ENCODE results near the gene SLC66A2.
"Not testable (repeated sequence)": the region's sequence is repeated elsewhere in the genome, so short reads cannot be mapped to it uniquely, and the experiment has no call there.

Gene SLC66A2

DNA sequence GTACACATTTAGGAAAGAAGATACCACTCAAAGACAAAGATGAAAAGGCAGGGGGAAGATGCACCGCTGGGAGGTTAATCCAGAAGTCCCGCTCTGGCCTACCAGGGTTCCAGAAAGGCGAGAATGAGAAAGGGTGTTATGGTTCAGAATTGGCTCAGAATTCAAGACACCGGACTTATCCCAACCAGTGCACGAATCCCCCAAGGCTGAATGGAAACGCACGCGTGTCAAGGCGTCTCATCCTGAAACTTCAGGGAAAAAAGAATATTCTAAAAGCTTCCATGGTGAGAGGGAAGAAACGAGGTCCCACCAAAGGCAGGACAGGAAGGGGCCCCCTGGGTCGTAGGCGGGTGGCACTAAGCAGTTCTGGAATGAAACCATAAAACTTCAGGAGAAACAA is 71.9 kb downstream of the SLC66A2 start:
- Histone ChIP-seq H3K4me1 (ENCODE audit: control insufficient read depth, insufficient read depth, low read length) (no peaks in the 10 kb centered on the region), H3K27me3 (ENCODE audit: control insufficient read depth, insufficient read depth, low read length) (no peaks in the 10 kb centered on the region), H3K36me3 (ENCODE audit: control insufficient read depth, insufficient read depth, low read length) (no peaks in the 10 kb centered on the region), H3K4me3 (ENCODE audit: low read length) (no peak overlapping the region), H3K9ac (ENCODE audit: low read length) (no peak overlapping the region), H3K27ac (ENCODE audit: low read depth, low read length) (no peak overlapping the region)

DNA sequence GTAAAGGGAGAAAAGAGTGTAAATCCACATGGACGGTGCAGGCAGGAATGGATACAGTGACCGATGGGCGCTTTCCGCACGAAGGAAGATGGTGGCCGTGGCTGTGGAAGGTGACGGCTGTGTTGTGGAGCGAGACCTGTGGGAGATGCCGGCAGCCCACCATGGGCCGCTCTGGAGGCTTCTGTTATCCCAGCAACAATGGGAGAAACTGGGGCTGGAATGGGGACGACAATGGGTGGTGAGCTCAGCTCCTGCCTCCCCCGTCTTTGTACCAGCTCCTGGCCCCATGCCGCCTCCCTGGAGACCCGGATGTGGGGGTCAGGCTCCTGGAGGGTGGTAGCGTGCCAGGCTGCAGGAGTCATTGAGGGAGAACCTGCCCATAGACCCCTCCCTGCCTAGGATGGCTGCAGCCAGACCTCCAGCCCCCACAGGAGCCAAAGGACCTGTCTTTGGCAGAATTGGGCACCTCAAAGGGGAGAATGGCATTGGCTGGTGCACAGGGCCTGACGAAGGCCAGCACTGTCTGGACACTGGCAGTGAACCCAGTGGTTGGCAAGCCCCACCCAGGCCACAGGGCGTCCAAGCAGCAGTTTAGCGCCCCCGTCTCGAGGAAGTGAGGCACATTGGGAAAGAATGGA is 72.6 kb downstream of the SLC66A2 start:
- Histone ChIP-seq H3K9ac (ENCODE audit: low read length) (no peak overlapping the region), H3K27me3 (ENCODE audit: control insufficient read depth, insufficient read depth, low read length) (no peaks in the 10 kb centered on the region), H3K4me1 (ENCODE audit: control insufficient read depth, insufficient read depth, low read length) (no peaks in the 10 kb centered on the region), H3K36me3 (ENCODE audit: control insufficient read depth, insufficient read depth, low read length) (no peaks in the 10 kb centered on the region), H3K4me3 (ENCODE audit: low read length) (no peak overlapping the region), H3K27ac (ENCODE audit: low read depth, low read length) (no peak overlapping the region)

DNA sequence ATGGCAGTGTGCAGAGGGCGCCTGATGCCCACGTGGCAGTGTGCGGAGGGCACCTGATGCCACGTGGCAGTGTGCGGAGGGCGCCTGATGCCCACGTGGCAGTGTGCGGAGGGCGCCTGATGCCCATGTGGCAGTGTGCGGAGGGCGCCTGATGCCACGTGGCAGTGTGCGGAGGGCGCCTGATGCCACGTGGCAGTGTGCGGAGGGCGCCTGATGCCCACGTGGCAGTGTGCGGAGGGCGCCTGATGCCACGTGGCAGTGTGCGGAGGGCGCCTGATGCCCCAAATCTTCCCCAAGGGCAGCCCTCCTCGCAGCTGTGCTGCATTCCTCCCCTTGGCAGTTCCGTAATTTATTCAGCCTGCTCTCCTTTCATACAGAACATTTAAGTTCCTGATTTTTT is 73.2 kb downstream of the SLC66A2 start:
- not testable (repeated sequence) for H3K4me3 ChIP-seq (ENCODE audit: low read length); H3K27ac ChIP-seq (ENCODE audit: low read depth, low read length)

DNA sequence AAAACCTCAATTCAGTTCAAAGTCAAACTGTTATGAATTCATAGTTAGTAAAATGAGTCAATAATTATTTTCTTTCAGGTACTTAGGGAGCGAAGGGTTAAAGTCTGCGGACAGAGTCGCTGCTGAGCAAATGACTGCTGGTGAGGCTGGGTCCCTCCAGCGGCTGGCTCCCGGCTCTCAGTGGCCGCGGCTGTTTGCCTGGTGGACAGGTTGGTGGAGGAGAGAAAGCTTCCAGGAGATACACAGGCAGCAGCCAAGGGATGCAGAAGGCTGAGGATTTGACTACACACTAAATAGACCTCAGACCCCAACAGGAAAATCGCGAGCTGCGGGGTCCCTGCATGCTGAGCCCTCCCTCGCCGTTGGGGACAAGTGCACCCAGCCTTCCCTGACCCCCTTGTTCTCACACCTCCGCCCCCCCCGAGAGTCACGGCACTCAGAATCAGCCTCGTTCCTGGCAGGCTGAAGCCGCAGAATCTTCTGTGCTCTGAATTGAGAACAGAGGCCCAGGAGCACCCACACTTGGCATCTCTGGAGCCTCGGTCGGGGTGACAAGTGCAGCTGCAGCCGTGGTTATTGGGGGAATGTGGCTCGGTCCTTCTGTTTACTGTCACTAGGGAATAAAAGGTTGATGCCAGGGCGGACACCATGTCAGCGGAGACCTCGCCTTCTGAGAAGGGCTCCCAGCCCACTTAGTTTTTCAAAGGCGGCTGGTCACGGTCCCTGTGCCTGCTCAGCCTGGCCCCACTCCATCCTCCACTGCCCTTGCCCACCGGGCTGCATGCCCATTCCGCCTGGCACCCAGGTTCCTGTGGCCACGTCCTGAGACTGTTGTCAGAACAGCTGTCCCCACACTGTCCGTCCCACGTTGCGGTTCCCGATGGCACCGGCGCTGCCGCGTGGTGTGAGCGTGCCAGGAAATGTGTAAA is 74.0 kb downstream of the SLC66A2 start:
- Histone ChIP-seq H3K9ac (ENCODE audit: low read length) (no peak overlapping the region), H3K27ac (ENCODE audit: low read depth, low read length) (no peak overlapping the region), H3K36me3 (ENCODE audit: control insufficient read depth, insufficient read depth, low read length) (no peaks in the 10 kb centered on the region), H3K27me3 (ENCODE audit: control insufficient read depth, insufficient read depth, low read length) (no peaks in the 10 kb centered on the region), H3K4me1 (ENCODE audit: control insufficient read depth, insufficient read depth, low read length) (no peaks in the 10 kb centered on the region), H3K4me3 (ENCODE audit: low read length) (no peak overlapping the region)

More for the DNA sequence above, 73.2 kb downstream of the SLC66A2 start:
- H3K9ac ChIP-seq (ENCODE audit: low read length); H3K36me3 ChIP-seq (ENCODE audit: control insufficient read depth, insufficient read depth, low read length); H3K27me3 ChIP-seq (ENCODE audit: control insufficient read depth, insufficient read depth, low read length); H3K4me1 ChIP-seq (ENCODE audit: control insufficient read depth, insufficient read depth, low read length): not testable (repeated sequence)

DNA sequence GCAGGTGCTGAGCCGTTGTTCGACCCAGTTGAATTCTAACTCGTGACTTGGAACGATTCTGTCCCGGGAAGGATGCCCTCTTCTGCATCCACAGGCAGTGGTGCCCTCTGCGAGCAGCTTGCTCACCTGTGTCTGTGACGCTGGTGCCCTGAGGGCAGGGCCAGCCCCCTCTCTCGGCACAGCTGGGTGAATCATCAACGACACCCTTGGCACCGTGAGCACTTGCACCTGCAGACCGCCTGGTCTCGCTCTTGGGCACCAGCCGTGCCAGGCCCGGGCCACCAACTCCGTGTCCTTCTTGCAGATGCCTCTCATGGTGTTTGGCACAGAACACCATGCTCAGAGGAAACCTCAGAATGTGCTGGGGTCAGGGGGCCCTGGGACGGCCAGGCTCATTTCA is 75.0 kb downstream of the SLC66A2 start:
- Histone ChIP-seq H3K36me3 (ENCODE audit: control insufficient read depth, insufficient read depth, low read length) (no peaks in the 10 kb centered on the region), H3K4me3 (ENCODE audit: low read length) (no peak overlapping the region), H3K4me1 (ENCODE audit: control insufficient read depth, insufficient read depth, low read length) (no peaks in the 10 kb centered on the region), H3K27ac (ENCODE audit: low read depth, low read length) (no peak overlapping the region), H3K27me3 (ENCODE audit: control insufficient read depth, insufficient read depth, low read length) (no peaks in the 10 kb centered on the region), H3K9ac (ENCODE audit: low read length) (no peak overlapping the region)

DNA sequence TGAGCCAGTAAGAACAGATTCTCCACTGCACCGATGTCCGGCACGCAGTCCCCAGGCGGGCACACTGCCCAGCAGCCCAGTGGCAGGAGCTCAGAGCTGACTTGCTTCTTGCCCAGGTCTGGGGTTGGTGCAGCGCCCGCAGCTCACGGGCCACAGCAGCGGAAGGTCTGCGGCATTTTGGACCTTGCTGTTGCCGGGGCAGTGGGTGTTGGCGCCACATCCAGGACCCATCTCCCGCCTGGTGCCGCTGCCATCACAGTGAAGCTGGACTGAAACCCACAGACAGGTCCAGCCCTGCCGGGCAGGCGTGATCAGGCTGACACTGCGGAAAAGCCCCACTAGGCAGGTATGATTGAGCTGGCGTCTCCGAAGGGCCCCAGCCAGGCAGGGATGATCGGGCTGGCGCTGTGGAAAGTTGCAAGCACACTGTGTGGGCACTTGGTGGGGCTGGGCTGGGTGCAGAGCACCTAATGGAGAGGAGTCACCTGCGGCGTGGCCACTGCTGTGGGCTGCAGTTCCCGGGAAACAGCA is 75.5 kb downstream of the SLC66A2 start:
- no peaks in the 10 kb centered on the region for H3K4me1 ChIP-seq (ENCODE audit: control insufficient read depth, insufficient read depth, low read length)
- no peaks in the 10 kb centered on the region for H3K27me3 ChIP-seq (ENCODE audit: control insufficient read depth, insufficient read depth, low read length)
- no peak overlapping the region for H3K27ac ChIP-seq (ENCODE audit: low read depth, low read length)

DNA sequence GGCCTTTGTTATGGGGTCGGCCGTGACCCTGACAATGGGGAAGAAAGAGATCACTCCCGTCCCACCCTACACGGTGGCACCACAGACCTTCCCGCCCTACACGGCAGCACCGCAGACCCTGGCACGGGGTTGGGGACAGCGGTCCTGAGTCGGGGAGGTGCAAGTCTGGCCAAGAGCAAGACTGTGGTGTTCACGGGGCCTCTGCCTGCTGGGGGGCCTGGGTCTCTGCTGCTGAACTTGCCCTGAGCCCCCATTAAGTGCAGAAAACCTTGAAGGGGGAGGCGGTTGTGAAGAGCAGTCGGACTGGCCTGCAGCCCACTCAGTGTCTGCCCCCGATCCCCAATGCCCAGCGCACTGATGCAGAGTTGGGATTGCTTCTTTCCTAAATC is 75.9 kb downstream of the SLC66A2 start:
- Histone ChIP-seq H3K9ac (ENCODE audit: low read length) (no peak overlapping the region), H3K36me3 (ENCODE audit: control insufficient read depth, insufficient read depth, low read length) (no peaks in the 10 kb centered on the region), H3K4me1 (ENCODE audit: control insufficient read depth, insufficient read depth, low read length) (no peaks in the 10 kb centered on the region), H3K4me3 (ENCODE audit: low read length) (no peak overlapping the region), H3K27me3 (ENCODE audit: control insufficient read depth, insufficient read depth, low read length) (no peaks in the 10 kb centered on the region), H3K27ac (ENCODE audit: low read depth, low read length) (no peak overlapping the region)

More for the DNA sequence above, 75.5 kb downstream of the SLC66A2 start:
- Histone ChIP-seq H3K4me3 (ENCODE audit: low read length) (no peak overlapping the region), H3K36me3 (ENCODE audit: control insufficient read depth, insufficient read depth, low read length) (no peaks in the 10 kb centered on the region), H3K9ac (ENCODE audit: low read length) (no peak overlapping the region)

DNA sequence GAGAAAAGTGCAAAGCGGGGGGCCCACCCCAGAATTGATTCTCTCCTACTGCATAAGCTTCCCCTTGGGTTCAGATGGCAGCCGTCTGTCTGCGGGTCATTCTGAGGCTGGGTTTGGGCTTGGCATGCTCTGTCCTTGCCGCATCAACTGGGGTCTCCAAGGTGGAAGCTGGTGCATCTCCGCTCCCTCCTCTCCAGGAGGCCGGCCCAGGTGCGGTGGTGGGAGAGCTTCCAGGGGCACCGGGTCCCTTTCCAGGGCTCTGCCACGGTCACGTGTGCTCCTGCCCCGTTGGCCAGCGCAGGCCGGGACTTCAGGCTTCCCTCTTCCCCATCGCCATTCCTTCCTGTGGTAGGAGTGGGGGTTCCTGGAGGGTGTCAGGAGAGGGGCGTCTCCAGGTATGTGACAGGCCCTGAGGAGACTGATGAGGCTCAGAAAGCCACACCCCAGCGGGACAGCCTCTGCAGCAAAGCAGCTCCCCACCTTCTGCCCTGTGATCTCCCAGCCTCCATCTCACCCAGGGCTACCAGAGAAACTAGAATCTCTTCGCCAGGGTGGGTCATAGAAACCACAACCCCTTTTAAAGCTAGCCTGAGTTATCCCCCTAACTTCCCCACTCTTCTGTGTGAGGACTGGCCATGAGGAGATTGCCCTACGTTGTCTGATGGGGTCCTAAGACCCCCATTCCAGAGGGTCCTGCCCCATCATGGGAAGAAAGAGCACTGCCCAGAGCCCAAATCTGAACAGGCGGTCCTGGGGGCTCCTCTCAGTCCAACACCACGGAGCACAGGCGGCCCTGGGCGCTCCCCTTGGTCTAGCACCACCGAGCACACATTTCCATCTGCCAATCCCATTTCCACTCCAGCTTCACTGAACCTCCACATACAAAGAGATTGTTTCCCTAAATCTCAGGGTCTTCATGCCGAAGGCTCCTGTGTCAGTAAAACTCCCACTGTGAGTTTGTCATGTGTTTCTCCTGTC is 76.6 kb downstream of the SLC66A2 start:
- Histone ChIP-seq H3K36me3 (ENCODE audit: control insufficient read depth, insufficient read depth, low read length) (no peaks in the 10 kb centered on the region), H3K4me3 (ENCODE audit: low read length) (no peak overlapping the region), H3K4me1 (ENCODE audit: control insufficient read depth, insufficient read depth, low read length) (no peaks in the 10 kb centered on the region), H3K27me3 (ENCODE audit: control insufficient read depth, insufficient read depth, low read length) (no peaks in the 10 kb centered on the region), H3K27ac (ENCODE audit: low read depth, low read length) (no peak overlapping the region), H3K9ac (ENCODE audit: low read length) (no peak overlapping the region)

DNA sequence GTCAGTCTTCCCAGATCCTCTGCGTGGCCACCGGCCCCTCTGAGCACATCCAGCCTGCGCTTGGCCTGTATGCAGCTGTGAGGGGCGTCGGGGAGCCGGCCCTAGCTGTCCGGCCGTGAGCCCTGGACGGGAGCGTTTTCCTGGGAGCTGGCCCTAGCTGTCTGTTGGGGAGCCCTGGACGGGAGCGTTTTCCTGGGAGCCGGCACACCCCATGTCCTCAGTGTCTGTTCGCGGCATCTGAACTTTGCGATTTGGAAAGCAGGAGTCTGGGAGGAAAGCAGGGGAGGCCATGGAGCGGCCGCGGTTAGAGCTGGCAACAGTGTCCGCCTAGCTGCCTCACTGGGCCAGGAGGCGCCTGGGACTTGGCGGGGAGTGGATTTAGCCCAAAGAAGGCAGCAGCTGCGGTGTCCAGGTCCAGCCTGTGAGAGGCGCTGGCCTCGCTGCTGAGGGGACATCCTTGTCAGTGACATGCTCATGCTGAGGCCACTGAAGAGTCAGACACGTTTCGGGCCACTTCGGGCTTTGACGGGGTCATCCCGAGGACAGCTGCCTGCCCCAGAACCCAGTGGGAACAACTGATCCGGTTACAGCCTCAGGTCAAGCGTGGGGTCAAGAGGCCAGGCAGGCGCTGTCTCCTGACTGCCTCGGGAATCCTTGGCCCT is 77.9 kb downstream of the SLC66A2 start:
- Histone ChIP-seq H3K27me3 (ENCODE audit: control insufficient read depth, insufficient read depth, low read length) (no peaks in the 10 kb centered on the region), H3K9ac (ENCODE audit: low read length) (no peak overlapping the region), H3K36me3 (ENCODE audit: control insufficient read depth, insufficient read depth, low read length) (no peaks in the 10 kb centered on the region), H3K27ac (ENCODE audit: low read depth, low read length) (no peak overlapping the region), H3K4me1 (ENCODE audit: control insufficient read depth, insufficient read depth, low read length) (no peaks in the 10 kb centered on the region), H3K4me3 (ENCODE audit: low read length) (no peak overlapping the region)

DNA sequence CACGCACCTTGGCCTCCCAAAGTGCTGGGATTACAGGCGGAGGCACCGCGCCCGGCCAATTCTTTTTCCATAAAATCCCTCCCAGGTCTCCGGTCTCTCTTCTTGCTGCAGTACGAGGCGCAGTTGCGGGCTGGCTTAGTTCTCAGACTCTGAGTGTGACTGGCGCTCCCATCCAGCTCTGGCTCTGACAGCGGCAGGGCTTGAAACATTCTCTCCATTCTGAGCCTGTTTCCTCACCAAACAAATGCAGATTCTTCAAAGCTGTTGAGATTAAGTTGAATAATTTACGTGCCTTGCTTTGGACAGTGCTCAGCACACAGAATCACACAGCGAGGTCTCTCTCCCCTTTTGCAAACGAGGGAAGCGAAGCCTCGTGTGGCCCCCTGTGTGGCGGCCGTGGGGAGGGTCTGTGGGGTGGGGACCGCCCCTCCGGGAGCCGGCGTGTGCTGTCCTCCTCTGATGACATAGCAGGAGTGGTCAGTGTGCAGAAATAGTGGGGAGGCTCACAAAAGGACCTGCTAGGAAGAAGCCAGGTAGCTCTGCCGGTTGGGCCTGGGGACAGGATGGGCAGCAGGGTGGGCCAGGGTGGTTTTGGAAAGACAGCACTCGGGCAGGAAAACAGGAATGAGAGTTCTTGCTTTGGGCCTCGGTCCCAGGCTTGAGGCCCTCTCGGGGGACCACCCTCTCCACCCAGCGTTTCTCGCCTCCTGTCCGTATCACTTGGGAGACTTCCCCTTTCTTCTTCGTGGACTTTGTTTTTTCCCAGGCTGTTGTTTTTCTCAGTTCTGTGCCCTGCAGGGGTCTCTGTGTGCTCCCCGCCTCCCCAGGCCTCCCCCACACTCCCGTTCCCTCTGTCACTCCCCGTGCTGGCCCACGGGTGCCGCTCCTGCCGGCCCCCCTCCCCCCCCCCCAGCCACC is 78.7 kb downstream of the SLC66A2 start:
- H3K4me1 ChIP-seq (ENCODE audit: control insufficient read depth, insufficient read depth, low read length) = no peaks in the 10 kb centered on the region
- no peak overlapping the region for H3K4me3 ChIP-seq (ENCODE audit: low read length)
- H3K27ac ChIP-seq (ENCODE audit: low read depth, low read length) = no peak overlapping the region
- no peak overlapping the region for H3K9ac ChIP-seq (ENCODE audit: low read length)
- H3K27me3 ChIP-seq (ENCODE audit: control insufficient read depth, insufficient read depth, low read length) = no peaks in the 10 kb centered on the region
- no peaks in the 10 kb centered on the region for H3K36me3 ChIP-seq (ENCODE audit: control insufficient read depth, insufficient read depth, low read length)

DNA sequence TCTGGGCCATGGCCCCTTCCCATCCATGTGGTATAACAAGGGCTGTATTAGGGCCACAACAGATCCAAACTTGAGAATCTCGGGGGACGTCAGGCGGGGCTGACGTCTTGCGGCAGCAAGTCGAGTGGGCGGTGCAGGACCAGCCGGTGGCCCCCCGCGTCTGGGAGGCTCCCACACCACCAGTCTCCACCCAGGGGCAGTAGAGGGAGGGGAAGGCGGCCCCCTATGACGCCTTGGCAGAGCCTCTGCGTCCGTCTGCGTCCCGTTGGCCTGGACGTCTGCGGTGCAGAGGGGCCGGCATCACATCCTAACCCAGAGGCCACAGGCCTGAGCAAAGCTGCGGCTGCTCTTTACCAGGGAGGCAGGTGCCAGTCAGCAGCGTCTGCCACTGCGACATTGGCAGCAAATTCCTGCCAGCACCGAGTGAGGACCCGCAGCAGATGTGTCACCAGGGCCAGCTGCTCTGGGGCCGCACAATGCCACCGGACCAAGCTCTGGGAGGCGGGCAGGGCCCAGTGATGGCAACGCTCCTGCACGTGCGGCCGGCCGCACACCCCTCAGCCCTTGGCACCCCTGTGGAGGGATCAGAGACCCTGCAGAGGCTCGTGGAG is 79.9 kb downstream of the SLC66A2 start:
- no peaks in the 10 kb centered on the region for H3K4me1 ChIP-seq (ENCODE audit: control insufficient read depth, insufficient read depth, low read length)
- H3K9ac ChIP-seq (ENCODE audit: low read length) = no peak overlapping the region
- no peaks in the 10 kb centered on the region for H3K36me3 ChIP-seq (ENCODE audit: control insufficient read depth, insufficient read depth, low read length)
- no peak overlapping the region for H3K27ac ChIP-seq (ENCODE audit: low read depth, low read length)
- no peak overlapping the region for H3K4me3 ChIP-seq (ENCODE audit: low read length)
- no peaks in the 10 kb centered on the region for H3K27me3 ChIP-seq (ENCODE audit: control insufficient read depth, insufficient read depth, low read length)

Data from rectal smooth muscle tissue (tissue), 1 donor.